HepG2 (cell line): Measurements from ENCODE around the gene PHYH. TPM values are rescaled to one million over a fixed set of nuclear protein-coding genes. Genes with fewer than 3 reads are reported as not detected.

Experiments
- ATF3 ChIP-seq: sonication (generic); formaldehyde crosslinking; IDR thresholded peaks from 2 replicates; pipeline ENCODE4 v1.4.0; 2020; ENCODE audit warnings: missing genetic modification reagents
- ATF7-NPFF ChIP-seq: sonication (generic); formaldehyde crosslinking; IDR thresholded peaks from 2 replicates; pipeline ENCODE4 v1.8.1; 2023; ENCODE audit warnings: mild to moderate bottlenecking, low read depth, missing genetic modification reagents, moderate library complexity
- GLMP ChIP-seq: sonication (generic); formaldehyde crosslinking; IDR thresholded peaks from 2 replicates; pipeline ENCODE4 v1.9.0; 2021; ENCODE audit warnings: missing genetic modification reagents, mild to moderate bottlenecking, borderline replicate concordance
- HMG20A ChIP-seq: IDR thresholded peaks from 2 replicates; pipeline ENCODE4 v1.6.1; 2016; ENCODE audit warnings: borderline replicate concordance
- HOMEZ ChIP-seq: IDR thresholded peaks from 2 replicates; pipeline ENCODE4 v1.6.1; 2016; ENCODE audit warnings: low read depth
- MYNN ChIP-seq: sonication (generic); formaldehyde crosslinking; IDR thresholded peaks from 2 replicates; pipeline ENCODE4 v1.4.0; 2020; ENCODE audit warnings: mild to moderate bottlenecking, low read depth, missing genetic modification reagents
- NFYC ChIP-seq: IDR thresholded peaks from 2 replicates; pipeline ENCODE4 v1.6.1; 2016; ENCODE audit warnings: missing genetic modification reagents, missing compliant biosample characterization
- POLR2G ChIP-seq: fragments of 200-400 bp; formaldehyde crosslinking; IDR thresholded peaks from 2 replicates; pipeline ENCODE4 v1.6.1; 2018; ENCODE audit warnings: mild to moderate bottlenecking, low read depth, low read length, moderate library complexity
- REL ChIP-seq: sonication (generic); formaldehyde crosslinking; conservative IDR thresholded peaks from 2 replicates; pipeline ENCODE4 v1.8.0; 2022; ENCODE audit warnings: mild to moderate bottlenecking, missing genetic modification reagents, moderate library complexity
- RERE ChIP-seq: IDR thresholded peaks from 2 replicates; pipeline ENCODE4 v1.6.1; 2016; ENCODE audit warnings: low read depth, missing genetic modification reagents, missing compliant biosample characterization
- RFX1 ChIP-seq: fragments of 450-650 bp; IDR thresholded peaks from 2 replicates; pipeline ENCODE4 v1.6.1; 2017
- SP4 ChIP-seq: sonication (generic); formaldehyde crosslinking; IDR thresholded peaks from 2 replicates; pipeline ENCODE4 v1.8.1; 2023; ENCODE audit warnings: mild to moderate bottlenecking, missing genetic modification reagents
- ZHX1 ChIP-seq: sonication (generic); formaldehyde crosslinking; IDR thresholded peaks from 2 replicates; pipeline ENCODE4 v1.8.1; 2022; ENCODE audit warnings: low read depth, mild to moderate bottlenecking, missing genetic modification reagents
- ZNF558 ChIP-seq: sonication (generic); formaldehyde crosslinking; IDR thresholded peaks from 2 replicates; pipeline ENCODE4 v1.9.0; 2022; ENCODE audit warnings: mild to moderate bottlenecking, missing genetic modification reagents, borderline replicate concordance
- ZNF562 ChIP-seq: sonication (generic); formaldehyde crosslinking; IDR thresholded peaks from 2 replicates; pipeline ENCODE4 v1.8.0; 2022; ENCODE audit warnings: missing genetic modification reagents, borderline replicate concordance
- ZNF639 ChIP-seq: conservative IDR thresholded peaks from 2 replicates; pipeline ENCODE4 v1.6.1; 2018; ENCODE audit warnings: missing genetic modification reagents
- ZNF777 ChIP-seq: sonication (generic); formaldehyde crosslinking; IDR thresholded peaks from 2 replicates; pipeline ENCODE4 v1.4.0; 2020; ENCODE audit warnings: missing genetic modification reagents
- polyA plus RNA-seq, 8 experiments: library from polyadenylated mRNA; depleted of rRNA in 3 of 8; stranded (reverse) in 7 of 8; unstranded in 1 of 8; fragments of >200 nt; fragmentation: Illumina TruSeq in 4 of 8; extraction: Trizol in 4 of 8; gene quantifications; 2 replicates each; pipeline versions ENCODE4 v1.2.1 to v1.2.3, GENCODE V29; 2011 to 2016; ENCODE audit warnings: low read depth in 4 of 8, missing spikeins in 1 of 8, mixed read lengths in 1 of 8; ENCODE audit not compliant: insufficient read depth in 1 of 8
- total RNA-seq, 5 experiments: library from RNA; depleted of rRNA; stranded (reverse); fragments of >200 nt; fragmentation: Illumina TruSeq; extraction: Trizol; gene quantifications; 2 replicates each; pipeline ENCODE4 v1.2.3, GENCODE V29; 2016; ENCODE audit warnings: low read depth in 1 of 5

The PHYH gene
- total and polyA plus RNA-seq, 2 of the 13 experiments (the other 11 are each of a cell fraction or from before 2014, with no cell fraction given) = 27.2 to 34.5 TPM

GRCh38 chr10:13271552-13272163 is 28.2 kb downstream of the PHYH start (continued):
- no peak for TF ChIP-seq NFYC (CRISPR knock-in tag)
- TF ChIP-seq ATF7-NPFF = no peak
- no peak for TF ChIP-seq HMG20A (CRISPR knock-in tag)
- TF ChIP-seq SP4 = peak; percentile 62; the same call in 1 of the 2 replicates
- no peak for TF ChIP-seq ZNF562 (CRISPR knock-in tag)
- TF ChIP-seq HOMEZ (CRISPR knock-in tag) = 0 out of 2 replicates have a peak, but pooled peaks have one; percentile 38
- no peak for TF ChIP-seq ATF3 (CRISPR knock-in tag)
- TF ChIP-seq ZNF558 = 0 out of 2 replicates have a peak, but pooled peaks have one; percentile 14
- no peak for TF ChIP-seq GLMP
- TF ChIP-seq ZHX1 = peak; percentile 51; the same call in 1 of the 2 replicates
- no peak for TF ChIP-seq MYNN (CRISPR knock-in tag)
- no peak for TF ChIP-seq ZNF639
- no peak for TF ChIP-seq REL (CRISPR knock-in tag)
- TF ChIP-seq RERE = no peak
- no peak for TF ChIP-seq RFX1
- no peak for TF ChIP-seq ZNF777
- TF ChIP-seq POLR2G = no peak
